ENCODE results near the gene CCL7. TPM values are rescaled to one million over a fixed set of nuclear protein-coding genes. Genes with fewer than 3 reads are reported as not detected.

CCL7 gene
- total and polyA plus RNA-seq, 2 of the 4 experiments (the other 2 are of a cell fraction), result 0.18 to 0.58 TPM

DNA sequence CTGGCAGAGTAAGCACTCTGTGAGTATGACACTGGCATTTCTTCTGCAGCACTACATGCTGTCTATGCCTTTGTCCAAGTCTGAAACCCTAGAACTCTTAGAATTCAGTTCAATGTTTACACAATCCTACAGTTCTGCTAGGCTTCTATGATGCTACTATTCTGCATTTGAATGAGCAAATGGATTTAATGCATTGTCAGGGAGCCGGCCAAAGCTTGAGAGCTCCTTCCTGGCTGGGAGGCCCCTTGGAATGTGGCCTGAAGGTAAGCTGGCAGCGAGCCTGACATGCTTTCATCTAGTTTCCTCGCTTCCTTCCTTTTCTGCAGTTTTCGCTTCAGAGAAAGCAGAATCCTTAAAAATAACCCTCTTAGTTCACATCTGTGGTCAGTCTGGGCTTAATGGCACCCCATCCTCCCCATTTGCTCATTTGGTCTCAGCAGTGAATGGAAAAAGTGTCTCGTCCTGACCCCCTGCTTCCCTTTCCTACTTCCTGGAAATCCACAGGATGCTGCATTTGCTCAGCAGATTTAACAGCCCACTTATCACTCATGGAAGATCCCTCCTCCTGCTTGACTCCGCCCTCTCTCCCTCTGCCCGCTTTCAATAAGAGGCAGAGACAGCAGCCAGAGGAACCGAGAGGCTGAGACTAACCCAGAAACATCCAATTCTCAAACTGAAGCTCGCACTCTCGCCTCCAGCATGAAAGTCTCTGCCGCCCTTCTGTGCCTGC lies 15.2 kb upstream of the CCL7 start, which contains the start of gene CCL2:
Gene CCL2, plus strand, starts transcription at position 635 of the 730 bp plus-strand sequence. Its CDS starts 65 bp downstream, at position 700.
- H3K9me1 ChIP-seq (ENCODE audit: insufficient read depth, low read length), result peaks cover 24% of the 10 kb centered on the region
- BruUV-seq (replicated peaks), result no TSS peak
- H3K4me1 ChIP-seq (ENCODE audit: control insufficient read depth, insufficient read depth, low read length), result peaks cover 38% of the 10 kb centered on the region
- H3K56ac ChIP-seq (ENCODE audit: extremely low read depth, insufficient read depth, low read length), result peak within 1 kb of the TSS; percentile 74
- peak; percentile 85 for DNase-seq
- H2BK20ac ChIP-seq (ENCODE audit: low read depth, low read length), result peak within 1 kb of the TSS; percentile 76
- WGBS, 2 experiments (ENCODE audit: extremely low coverage in 2 of 2, insufficient read length in 1 of 2), result 0% methylated on average over 7 of the region's 11 CpGs; no CpG with 5 or more reads in 1 of the 2 experiments
- dilution Hi-C loops (cut with HindIII; ENCODE audit: low sequenced_read_pairs, unreplicated experiment), result no loop called here
- peak; percentile 69 for ATAC-seq (ENCODE audit: low read depth)
- H4K91ac ChIP-seq (ENCODE audit: insufficient read depth, low read depth, low read length), result peak within 1 kb of the TSS; percentile 85
- peak within 1 kb of the TSS; percentile 47 for H3K4me3 ChIP-seq (ENCODE audit: insufficient read depth, low read depth, low read length)
- peak within 1 kb of the TSS; percentile 92 for H2BK5ac ChIP-seq (ENCODE audit: low read depth, low read length, poor library complexity, severe bottlenecking)
- peak within 1 kb of the TSS; percentile 80; the same call in 2 of the 3 replicates for H2BK15ac ChIP-seq (ENCODE audit: low read depth, low read length)
- H3K27me3 ChIP-seq (ENCODE audit: control insufficient read depth, insufficient read depth, low read length), result no peaks in the 10 kb centered on the region
- peak within 1 kb of the TSS; percentile 13 for H2AK9ac ChIP-seq (replicated peaks; ENCODE audit: low read depth, low read length, poor library complexity)
- H3K4ac ChIP-seq (ENCODE audit: low read depth, low read length), result peak within 1 kb of the TSS; percentile 90
- peak within 1 kb of the TSS; percentile 92 for H2AFZ ChIP-seq (replicated peaks; ENCODE audit: low read length, poor library complexity)
- H2AK5ac ChIP-seq (ENCODE audit: low read depth, low read length), result peak within 1 kb of the TSS; percentile 82
- TF ChIP-seq NFE2L2 (IDR thresholded peaks at IDR 0.05; ENCODE audit: low read depth, low read length) (no peak), POLR2A (IDR thresholded peaks at IDR 0.05; ENCODE audit: low read depth, low read length) (peak; percentile 37; the same call in 1 of the 2 replicates)
- H3K4me2 ChIP-seq (ENCODE audit: low read depth, low read length), result peak within 1 kb of the TSS; percentile 90
- no peaks in the 10 kb centered on the region for H3K79me1 ChIP-seq (ENCODE audit: low read depth in 1 of 2, low read length in 2 of 2)
- in situ Hi-C loops (cut with MboI; ENCODE audit: low sequenced_read_pairs), result loop anchor here (25.0 kb wide), 1 partner anchor 857 kb away; the partner anchor contains the start of genes FNDC8 and RAD51D
- H3K27ac ChIP-seq (ENCODE audit: insufficient read depth, low read length), result peak within 1 kb of the TSS; percentile 89
- POLR2A ChIA-PET (ENCODE audit: unreplicated experiment), result interaction anchor here (0.6 kb wide), 3 partner anchors 50 to 1326 kb away, joined by 3 to 4 read pairs (median 4); no protein-coding TSS in a partner anchor
- peak within 1 kb of the TSS; percentile 31 to 81 for H4K8ac ChIP-seq (ENCODE audit: low read depth in 2 of 2, low read length in 2 of 2)
- peak within 1 kb of the TSS; percentile 95 for H3K14ac ChIP-seq (replicated peaks; ENCODE audit: low read depth, low read length)
- H3K36me3 ChIP-seq (ENCODE audit: control insufficient read depth, insufficient read depth, low read length), result peaks cover 3% of the 10 kb centered on the region; the same call in 1 of the 2 replicates
- peak within 1 kb of the TSS; percentile 54 for H3K23ac ChIP-seq (ENCODE audit: low read depth, low read length)
- peak within 1 kb of the TSS; percentile 83 for H3K9ac ChIP-seq (ENCODE audit: low read depth, low read length)
- H3K18ac ChIP-seq (ENCODE audit: low read depth, low read length), result peak within 1 kb of the TSS; percentile 84
- peak within 1 kb of the TSS; percentile 92 for H2BK120ac ChIP-seq (ENCODE audit: low read depth, low read length)
- no peaks in the 10 kb centered on the region for H3K9me3 ChIP-seq (ENCODE audit: control insufficient read depth, insufficient read depth, low read length)
- intact Hi-C loops (cut with micrococcal nuclease), result loop anchor here (1.0 kb wide), 3 partner anchors 20 to 55 kb away; no protein-coding TSS in a partner anchor
- peak within 1 kb of the TSS; percentile 83 for H4K5ac ChIP-seq (ENCODE audit: low read depth, low read length)
- H4K20me1 ChIP-seq (ENCODE audit: insufficient read depth, low read length), result no peaks in the 10 kb centered on the region
- CTCF ChIA-PET, result interaction anchor here (0.6 to 1.9 kb wide), 3 partner anchors 10 to 107 kb away, joined by 3 to 5 read pairs (median 4); no protein-coding TSS in a partner anchor
